ENCODE measurements around the gene AOX1.

DNA sequence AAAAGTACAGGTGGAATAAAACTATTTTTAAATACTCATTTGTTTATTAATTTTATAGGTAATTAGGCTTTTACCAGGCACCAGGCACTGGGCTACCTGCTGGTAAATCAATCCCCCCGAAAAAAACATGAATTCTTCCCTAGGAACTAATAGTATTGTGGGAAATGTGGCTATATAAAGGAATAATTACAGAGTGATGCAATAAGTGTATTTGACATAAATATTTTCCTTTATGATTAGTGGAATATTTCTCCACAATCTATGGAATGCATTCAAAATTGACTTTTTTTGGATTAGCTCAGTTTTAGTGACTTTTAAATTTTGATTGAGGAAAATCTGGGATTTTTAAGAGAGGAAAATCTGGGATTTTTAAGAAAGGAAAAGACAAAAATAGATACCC, 116.2 kb downstream of the AOX1 start:
- no peak for TF ChIP-seq POLR2A (IDR thresholded peaks at IDR 0.05; ENCODE audit: low read depth, low read length)
- TF ChIP-seq POLR2AphosphoS5 (IDR thresholded peaks at IDR 0.05; ENCODE audit: low read depth, low read length) = no peak
- TF ChIP-seq TAF1 (IDR thresholded peaks at IDR 0.05; ENCODE audit: low read depth, low read length) = no peak
- TF ChIP-seq PAX5 (IDR thresholded peaks at IDR 0.05; ENCODE audit: insufficient read depth, low read length, severe bottlenecking) = no peak
- no peak for TF ChIP-seq SPI1 (IDR thresholded peaks at IDR 0.05; ENCODE audit: low read depth, low read length)
- no peak for TF ChIP-seq POU2F2 (IDR thresholded peaks at IDR 0.05; ENCODE audit: low read depth, low read length)

All from GM12891 (cell line).